ENCODE data around the gene MINDY3.
"Not testable (repeated sequence)": the region's sequence is repeated elsewhere in the genome, so short reads cannot be mapped to it uniquely, and the experiment has no call there.

MINDY3 gene
- total RNA-seq: 49.8 to 50.3 reads per million in 2 donors

- DNase-seq: no peak
Observed at GRCh38 chr10:15859906-15860691, at the start of gene MINDY3. TSS of gene MINDY3 (minus strand) at chr10:15860507. CDS start at chr10:15860299, 208 bp downstream.

DNA sequence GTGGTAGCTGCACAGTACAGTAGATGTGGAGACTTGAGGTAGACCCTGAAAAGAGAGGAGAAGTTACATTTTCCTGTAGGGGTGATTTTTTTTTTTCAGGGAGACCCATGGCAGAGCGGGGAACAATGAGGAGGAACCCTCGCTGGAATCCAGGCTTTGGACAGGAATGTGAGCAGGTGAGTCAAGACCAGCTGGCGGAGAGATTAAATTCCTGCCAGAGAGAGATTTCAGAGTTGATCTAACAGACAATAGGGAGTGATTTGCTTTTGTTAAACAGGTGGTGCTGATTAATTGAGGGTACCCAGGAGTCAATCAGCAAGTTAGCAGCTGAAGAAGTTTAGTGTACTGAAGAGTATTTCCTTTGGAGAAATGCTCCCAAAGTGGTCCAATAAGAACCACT, 41.6 kb upstream of the MINDY3 start:
- no peak for DNase-seq

DNA sequence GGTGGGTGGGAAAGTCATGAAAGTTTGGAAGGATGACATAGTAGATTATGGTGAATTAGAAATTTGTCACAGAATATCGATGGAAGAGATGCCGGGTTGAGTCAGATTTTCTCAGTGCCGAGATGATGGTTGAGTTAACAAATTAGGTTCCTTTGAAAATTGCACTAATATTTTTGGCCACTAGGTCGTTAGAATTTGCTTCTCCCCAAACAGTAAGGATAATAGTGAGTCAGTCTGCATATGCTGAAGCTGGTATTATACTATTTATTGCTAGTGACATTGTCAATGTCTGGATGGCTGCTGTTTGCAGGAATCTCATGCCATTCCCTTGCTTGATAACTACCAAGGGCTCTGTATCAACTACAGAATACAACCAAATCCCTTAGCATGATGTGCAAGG, 37.7 kb upstream of the MINDY3 start:
- DNase-seq: no peak

DNA sequence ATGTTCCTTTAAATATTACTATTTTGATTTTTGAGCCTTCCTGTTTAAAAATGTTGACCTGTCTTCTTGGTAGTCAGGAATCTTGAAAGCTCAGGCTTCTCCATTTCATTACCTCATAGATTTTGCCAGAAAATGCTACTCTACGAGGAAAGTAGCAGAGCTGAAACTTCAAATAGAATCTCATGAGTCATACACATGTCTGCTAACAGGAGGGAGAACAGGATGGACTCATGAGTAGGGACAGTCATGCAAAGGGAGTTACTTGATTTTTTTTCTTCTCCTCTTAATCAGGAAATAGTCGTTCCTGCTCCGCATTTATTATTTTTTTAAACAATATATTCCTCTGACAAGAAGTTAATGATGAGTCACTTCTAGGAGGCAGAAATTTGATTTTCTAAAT, 37.0 kb upstream of the MINDY3 start:
- no peak for DNase-seq

GRCh38 chr10:15896654-15897053, 36.3 kb upstream of the MINDY3 start:
- DNase-seq: no peak

DNA sequence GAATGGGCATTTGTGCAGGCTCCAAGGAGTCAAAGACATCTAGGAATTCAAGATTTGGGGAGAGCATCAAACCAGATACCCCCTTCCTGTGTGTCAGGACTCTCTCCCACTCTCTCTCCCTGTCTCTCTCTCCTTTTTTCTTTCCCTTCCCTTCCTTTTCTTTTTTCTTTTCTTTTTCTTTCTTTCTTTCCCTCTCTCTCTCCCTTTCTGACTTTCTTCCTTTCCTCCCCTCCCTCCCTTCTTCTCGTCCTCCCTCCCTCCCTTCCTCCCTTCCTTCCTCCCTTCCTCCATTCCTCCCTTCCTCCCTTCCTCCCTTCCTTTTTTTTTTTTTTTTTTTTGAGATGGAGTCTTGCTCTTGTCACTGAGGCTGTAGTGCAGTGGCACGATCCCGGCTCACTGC, 24.1 kb upstream of the MINDY3 start:
- DNase-seq: no peak

GRCh38 chr10:15881542-15881941, 21.2 kb upstream of the MINDY3 start:
- no peak for DNase-seq

GRCh38 chr10:15879663-15880062, 19.4 kb upstream of the MINDY3 start:
- no peak for DNase-seq

GRCh38 chr10:15879058-15879457, 18.8 kb upstream of the MINDY3 start:
- no peak for DNase-seq

- DNase-seq: no peak
Observed at GRCh38 chr10:15877836-15878576, 17.7 kb upstream of the MINDY3 start.

GRCh38 chr10:15876274-15876673, 16.0 kb upstream of the MINDY3 start:
- DNase-seq: not testable (repeated sequence)

DNA sequence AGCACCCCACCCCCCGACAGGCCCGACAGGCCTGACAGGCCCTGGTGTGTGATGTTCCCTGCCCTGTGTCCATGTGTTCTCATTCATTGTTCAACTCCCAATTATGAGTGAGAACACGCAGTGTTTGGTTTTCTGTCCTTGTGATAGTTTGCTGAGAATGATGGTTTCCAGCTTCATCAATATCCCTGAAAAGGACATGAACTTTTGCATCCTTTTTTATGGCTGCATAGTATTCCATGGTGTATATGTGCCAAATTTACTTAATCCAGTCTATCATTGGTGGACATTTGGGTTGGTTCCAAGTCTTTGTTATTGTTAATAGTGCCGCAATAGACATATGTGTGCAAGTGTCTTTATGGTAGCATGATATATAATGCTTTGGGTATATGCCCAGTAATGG, 12.3 kb upstream of the MINDY3 start:
- DNase-seq: not testable (repeated sequence)

DNA sequence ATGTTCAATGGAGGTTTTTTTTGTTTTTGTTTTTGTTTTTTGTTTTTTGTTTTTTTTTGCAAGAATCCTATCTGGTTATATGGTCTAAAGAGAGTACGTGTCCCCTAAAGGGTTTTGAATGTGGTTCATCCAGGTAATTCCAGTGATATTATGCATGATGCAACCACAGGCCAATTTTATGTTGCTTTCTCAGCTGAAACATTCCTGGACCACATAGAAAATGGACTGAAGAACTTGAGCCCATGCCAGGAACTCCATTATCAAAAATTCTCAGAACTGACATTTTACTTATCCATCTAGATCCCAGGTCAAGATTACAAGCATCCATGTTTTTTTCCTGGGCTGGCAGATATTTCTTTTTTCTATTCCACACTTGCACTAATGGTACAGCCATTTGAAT, 11.5 kb upstream of the MINDY3 start:
- DNase-seq: no peak

DNA sequence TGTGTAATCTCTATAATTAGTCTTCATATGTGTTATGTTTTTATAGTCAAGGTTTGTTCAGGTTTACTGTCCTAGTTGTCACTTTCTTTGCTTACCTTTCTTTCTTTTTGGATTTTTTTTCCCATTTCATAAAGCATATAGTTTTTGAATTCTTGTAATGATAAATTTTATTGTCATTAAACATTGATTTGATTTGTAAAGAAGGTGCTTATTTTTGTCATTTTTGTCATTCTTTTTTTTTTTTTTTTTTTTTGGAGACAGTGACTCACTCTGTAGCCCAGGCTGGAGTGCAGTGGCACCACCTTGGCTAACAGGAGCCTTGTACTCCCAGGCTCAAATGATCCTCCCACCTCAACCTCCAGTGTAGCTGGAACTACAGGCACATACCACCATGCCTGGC, 9.6 kb upstream of the MINDY3 start:
- DNase-seq: no peak

- DNase-seq: no peak
Observed at GRCh38 chr10:15868006-15868405, 7.7 kb upstream of the MINDY3 start.

DNA sequence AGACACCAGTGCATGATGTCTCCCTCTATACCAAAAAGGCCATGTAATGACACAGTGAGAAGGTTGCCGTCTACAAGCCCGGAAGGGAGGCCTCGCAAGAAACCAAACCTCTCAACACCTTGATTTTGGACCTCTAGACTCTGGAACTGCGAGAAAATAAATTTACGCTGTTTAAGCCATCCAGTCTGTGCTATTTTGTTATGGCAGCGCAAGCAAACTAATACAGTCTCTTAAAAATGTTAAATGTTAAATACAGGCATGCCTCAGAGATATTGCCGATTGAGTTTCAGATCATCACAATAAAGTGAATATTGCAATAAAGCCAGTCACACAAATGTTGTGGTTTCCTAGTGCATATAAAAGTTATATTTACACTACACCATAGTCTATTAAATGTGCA, 5.0 kb upstream of the MINDY3 start:
- no peak for DNase-seq

DNA sequence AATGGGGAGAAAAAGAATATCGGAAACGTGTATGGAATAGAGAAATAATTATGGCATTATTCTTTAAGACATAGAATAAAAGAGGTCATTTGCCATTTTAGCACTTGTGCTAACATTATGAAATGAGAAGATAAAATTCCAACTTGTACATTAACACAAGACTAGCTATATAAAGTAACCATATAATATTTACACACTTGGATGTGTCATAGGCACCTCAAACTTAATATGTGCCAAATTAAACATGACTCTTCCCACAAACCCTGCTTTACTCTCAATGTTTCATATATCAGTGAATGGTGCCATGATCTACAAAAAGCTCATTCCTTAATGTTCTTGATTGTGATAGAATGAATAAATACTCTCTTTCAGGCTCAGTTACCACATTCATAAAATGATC, 4.1 kb upstream of the MINDY3 start:
- DNase-seq: no peak

GRCh38 chr10:15863733-15864132, 3.4 kb upstream of the MINDY3 start:
- DNase-seq: no peak

- no peak for DNase-seq
Observed at GRCh38 chr10:15863323-15863722, 3.0 kb upstream of the MINDY3 start.

DNA sequence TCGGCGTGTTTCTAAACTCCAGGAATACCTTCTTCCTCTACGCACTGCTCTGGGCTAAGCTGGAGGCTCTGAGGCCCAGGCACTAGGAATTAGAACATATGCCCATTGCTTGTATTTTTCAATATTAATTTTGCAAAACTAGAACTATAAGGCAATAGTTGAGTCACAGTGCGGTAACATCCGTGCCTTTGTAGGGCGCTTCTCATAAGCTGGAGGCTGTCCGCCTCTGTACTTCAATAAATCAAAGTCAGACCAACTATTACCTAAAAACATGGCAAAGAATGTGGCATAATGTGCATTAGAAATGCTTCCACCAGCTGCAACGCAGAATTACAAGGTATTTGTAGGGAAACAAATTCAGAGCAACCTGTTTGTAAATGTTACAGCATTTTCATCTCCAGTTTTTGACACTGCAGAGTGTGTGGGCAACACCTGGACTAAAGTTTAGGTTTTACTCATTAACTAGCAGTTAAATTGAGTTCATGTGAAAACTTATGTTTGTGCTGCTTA, 440 bp upstream of the MINDY3 start:
- DNase-seq: no peak

GRCh38 chr10:15859509-15859905, 800 bp downstream of the MINDY3 start:
- no peak for DNase-seq

DNA sequence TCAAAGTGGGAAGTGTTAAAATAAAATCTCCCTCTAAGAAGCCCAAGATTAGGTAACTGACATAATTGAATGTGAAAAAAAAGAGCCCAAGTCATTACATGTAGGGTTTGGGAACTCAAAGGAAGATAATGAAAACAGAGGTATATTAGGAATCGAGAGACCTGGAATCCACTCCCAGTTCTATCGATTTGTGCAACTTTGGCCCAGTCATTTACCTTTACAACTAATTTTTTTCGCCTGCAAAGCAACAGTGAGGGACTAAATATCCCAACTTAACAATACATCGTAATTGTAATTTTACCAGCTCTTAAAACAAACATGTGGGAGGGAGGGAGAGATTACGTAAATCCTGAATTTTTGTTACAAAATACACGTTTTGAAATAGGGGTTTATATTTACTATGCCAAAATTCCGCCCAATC, 1.4 kb downstream of the MINDY3 start:
- DNase-seq: no peak

DNA sequence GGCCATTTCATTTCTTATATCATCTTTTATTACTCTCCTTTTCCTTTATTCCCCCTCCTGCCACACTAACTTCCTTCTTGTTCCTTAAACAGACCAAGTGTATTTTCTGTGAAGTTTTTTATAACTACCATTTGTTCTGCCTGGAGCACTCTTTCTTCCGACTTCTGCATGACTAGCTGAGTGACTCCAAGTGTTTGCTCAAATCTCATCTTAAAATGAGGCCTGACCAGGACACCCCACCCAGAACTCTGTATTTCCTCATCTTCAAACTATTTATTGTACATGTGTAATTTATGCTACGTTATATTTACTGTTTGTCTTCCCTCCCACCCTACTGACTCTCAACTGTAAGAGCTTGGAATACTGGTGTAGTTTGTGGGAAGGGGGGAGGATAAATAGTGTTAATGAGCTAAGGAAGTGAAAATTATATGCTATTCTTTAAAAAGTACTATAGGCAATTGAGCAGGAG, 3.2 kb downstream of the MINDY3 start:
- no peak for DNase-seq
